Kidney epithelial cell (primary cell): ENCODE measurements around the gene SULT4A1. TPM values are rescaled to one million over a fixed set of nuclear protein-coding genes. Genes with fewer than 3 reads are reported as not detected.
A peak's percentile ranks its signal among the peaks of the same experiment; 100 is the strongest.

Experiments
- DNase-seq: peaks from one replicate; pipeline ENCODE4 v3.0.0-alpha.2; 2010; ENCODE audit warnings: low read depth
- H3K27me3 ChIP-seq: 2 replicates; pipeline ENCODE4 v1.6.0; 2011; ENCODE audit warnings: low read length; ENCODE audit not compliant: control insufficient read depth, insufficient read depth
- H3K36me3 ChIP-seq: 2 replicates; pipeline ENCODE4 v1.5.1; 2011; ENCODE audit warnings: low read length; ENCODE audit not compliant: control insufficient read depth, insufficient read depth
- H3K4me3 ChIP-seq: 2 replicates; pipeline ENCODE4 v1.5.1; 2011; ENCODE audit warnings: low read depth, mild to moderate bottlenecking, control low read depth, low read length
- total RNA-seq: library from RNA; depleted of rRNA; stranded (reverse); fragments of >200 nt; gene quantifications from 2 replicates; pipeline ENCODE4 v1.2.3, GENCODE V29; 2015
- TF ChIP-seq, protein P1 (sequence below): IDR thresholded peaks from 2 replicates; pipeline ENCODE4 v1.5.1; 2011; ENCODE audit warnings: mild to moderate bottlenecking, moderate library complexity, low read length, control low read depth, inconsistent platforms; ENCODE audit not compliant: insufficient read depth, poor library complexity, severe bottlenecking

The SULT4A1 gene
- total RNA-seq, 1 donor from 2014 or later: 1.8 TPM

DNA sequence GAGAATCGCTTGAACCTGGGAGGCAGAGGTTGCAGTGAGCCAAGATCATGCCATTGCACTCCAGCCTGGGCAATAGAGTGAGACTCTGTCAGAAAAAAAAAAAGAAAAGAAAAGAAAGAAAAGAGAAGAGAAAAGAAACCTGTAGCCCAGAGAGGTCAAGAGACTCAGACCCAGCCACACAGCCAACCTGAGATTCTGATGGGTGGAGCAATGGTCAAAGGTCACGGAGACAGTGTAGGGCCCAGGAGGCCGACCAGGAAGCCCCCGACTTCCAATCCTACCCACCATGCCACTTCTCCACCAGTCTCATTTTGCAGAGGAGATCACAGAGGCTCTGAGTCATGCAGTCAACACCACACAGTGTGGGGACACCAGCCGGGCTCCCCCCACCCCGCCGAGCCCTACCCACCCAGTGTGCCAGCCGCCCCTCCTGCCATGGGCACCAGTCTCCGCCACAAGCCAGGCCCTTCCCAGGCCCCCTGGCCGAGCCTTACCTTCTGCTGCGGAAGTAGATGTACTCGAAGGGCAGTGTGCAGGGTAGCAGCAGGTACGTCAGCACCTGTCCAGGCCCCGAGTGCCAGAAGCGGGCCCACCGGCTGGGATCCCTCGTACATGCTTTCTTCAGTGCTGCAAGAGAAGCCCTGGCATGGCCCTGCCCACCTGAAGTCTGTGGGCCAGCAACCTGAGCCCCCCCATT is 21.6 kb upstream of the SULT4A1 start:
- no peak for DNase-seq

DNA sequence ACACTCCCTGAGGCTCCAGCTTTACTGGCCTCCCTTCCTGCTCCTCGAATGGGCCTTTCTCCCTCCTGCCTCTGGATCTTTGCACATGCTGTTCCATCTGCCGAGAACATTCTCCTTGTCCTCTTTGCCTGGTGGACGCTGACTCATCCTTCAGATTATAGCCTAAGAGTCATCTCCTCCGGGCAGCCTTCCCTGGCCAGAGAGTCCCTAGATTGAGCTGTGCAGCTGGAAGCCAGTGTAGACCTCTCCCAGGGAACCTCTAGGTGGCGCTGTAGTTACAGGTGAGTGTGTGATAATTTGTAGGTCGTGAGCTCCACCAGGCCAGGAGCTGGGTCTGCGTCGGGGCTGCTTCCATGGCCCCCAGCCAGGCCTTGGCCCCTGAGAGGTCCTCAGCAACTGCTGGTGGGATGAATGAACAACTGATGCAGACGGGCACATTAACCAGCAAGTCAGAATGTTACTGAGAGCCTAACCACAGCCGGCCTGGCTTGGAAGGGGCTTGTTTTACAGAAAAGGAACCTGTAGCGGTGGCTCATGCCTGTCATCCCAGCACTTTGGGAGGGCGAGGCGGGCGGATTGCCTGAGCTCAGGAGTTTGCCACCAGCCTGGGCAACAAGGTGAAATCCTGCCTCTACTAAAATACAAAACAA is 20.8 kb upstream of the SULT4A1 start:
- Histone ChIP-seq H3K36me3 (no peaks in the 10 kb centered on the region), H3K27me3 (peaks cover 14% of the 10 kb centered on the region), H3K4me3 (no peak overlapping the region)
- DNase-seq: peak; percentile 26
- TF ChIP-seq, protein P1, sequence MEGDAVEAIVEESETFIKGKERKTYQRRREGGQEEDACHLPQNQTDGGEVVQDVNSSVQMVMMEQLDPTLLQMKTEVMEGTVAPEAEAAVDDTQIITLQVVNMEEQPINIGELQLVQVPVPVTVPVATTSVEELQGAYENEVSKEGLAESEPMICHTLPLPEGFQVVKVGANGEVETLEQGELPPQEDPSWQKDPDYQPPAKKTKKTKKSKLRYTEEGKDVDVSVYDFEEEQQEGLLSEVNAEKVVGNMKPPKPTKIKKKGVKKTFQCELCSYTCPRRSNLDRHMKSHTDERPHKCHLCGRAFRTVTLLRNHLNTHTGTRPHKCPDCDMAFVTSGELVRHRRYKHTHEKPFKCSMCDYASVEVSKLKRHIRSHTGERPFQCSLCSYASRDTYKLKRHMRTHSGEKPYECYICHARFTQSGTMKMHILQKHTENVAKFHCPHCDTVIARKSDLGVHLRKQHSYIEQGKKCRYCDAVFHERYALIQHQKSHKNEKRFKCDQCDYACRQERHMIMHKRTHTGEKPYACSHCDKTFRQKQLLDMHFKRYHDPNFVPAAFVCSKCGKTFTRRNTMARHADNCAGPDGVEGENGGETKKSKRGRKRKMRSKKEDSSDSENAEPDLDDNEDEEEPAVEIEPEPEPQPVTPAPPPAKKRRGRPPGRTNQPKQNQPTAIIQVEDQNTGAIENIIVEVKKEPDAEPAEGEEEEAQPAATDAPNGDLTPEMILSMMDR: peak; percentile 68

More for the DNA sequence above, 21.6 kb upstream of the SULT4A1 start:
- Histone ChIP-seq H3K4me3 (no peak overlapping the region), H3K36me3 (no peaks in the 10 kb centered on the region), H3K27me3 (peaks cover 10% of the 10 kb centered on the region)
- TF ChIP-seq, protein P1: no peak

DNA sequence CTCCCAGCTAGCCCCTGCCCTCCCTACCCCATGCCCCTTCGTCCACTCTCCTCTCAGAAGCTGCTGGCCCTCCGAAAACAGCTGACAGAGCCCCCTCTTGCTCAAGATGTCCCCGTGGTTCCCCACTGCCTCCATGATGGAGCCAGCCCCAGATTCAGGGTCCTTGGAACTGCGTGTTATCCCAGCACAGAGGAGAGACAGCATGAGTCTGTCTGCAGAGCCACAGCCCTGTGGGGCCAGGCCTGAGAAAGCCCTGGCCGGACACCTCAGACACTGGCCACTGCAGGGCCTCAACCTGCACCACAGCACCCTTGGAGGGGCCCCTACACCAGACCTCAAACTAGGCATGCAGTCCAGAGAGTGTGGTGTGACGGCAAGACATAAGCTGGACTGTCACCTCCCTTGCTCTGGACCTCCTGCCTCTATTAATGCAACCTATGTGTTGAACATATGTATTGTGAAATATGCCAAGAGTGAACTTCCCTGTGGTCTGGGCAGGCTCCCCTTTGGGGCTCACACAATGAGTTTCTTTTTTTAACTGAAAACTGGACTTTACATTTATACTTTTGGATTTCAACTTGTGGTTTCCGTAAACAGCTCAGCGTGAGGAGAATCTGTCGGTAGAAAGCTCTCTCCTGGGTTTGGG is 19.9 kb upstream of the SULT4A1 start:
- H3K27me3 ChIP-seq: peaks cover 10% of the 10 kb centered on the region
- TF ChIP-seq, protein P1: no peak
- H3K4me3 ChIP-seq: no peak overlapping the region
- H3K36me3 ChIP-seq: no peaks in the 10 kb centered on the region
- DNase-seq: no peak

DNA sequence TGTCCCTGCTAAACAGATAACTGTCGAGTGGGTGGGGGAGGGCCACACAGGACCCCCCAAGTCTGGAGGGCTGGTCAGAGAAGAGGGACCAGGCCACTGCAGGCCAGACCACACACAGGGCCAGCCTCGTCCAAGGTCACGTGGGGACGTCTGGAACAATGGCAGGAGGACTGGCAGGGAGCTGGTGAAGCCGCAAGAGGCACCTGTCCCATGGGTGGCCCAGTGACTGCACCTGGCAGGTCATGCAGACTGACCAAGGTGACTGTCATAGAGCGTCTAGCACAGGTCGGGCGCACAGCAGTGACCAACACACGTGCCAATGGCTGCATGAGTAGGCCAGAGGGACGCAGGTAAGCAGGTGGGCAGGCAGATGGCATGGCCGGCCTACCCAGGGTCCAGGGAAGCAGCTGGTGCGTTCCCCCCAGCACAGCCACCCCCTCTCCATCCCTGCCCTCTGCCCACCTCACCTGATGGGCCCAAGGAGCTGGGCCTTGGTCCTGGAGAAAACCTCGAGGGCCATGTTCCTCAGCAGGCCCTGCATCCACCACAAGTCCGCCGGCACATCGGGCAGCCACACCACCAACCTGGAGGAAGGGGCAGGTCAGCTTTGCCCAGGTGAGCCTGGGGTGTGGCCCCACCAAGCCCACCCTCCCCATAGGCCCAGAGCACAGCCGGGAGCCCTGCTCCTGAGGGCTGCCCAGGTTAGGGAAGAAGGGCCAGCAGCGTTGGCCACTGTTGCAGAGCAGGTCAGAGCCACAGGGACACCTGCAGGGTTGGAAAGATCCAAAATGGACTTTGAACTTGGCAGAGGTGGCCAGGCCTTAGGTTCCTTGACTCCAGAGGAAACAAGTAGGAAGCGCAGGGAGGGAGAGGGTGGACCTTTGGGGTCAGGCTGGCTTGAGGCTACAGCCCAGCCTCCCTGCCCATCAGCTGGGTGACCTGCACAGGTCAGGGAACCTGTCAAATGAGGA is 19.1 kb upstream of the SULT4A1 start:
- no peak for DNase-seq
- H3K27me3 ChIP-seq: peaks cover 12% of the 10 kb centered on the region

DNA sequence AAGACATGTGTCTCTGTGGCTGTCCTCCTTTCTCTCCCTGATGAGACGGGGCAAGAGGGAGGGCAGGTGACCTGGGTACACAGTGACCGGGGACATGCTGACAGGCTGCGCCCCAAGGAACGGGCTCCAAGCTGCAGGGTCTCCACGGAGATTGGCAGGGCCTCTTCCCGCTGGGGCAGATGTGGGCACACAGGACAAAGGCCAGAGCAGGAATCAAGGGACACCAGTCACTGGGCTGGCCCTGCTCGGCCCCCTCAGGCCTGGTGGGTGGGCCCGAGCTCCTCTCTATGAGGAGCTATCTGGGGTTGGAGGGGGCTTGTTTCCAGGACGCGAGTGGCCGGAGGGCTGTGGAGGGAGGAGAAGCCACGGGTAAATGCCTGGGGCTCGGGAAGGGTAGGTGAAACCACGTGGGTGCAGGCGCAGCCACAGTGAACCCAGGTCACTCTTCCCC is 18.3 kb upstream of the SULT4A1 start:
- TF ChIP-seq, protein P1: no peak
- H3K36me3 ChIP-seq: no peaks in the 10 kb centered on the region
- H3K27me3 ChIP-seq: peaks cover 11% of the 10 kb centered on the region
- H3K4me3 ChIP-seq: no peak overlapping the region
- DNase-seq: no peak

More for the DNA sequence above, 19.1 kb upstream of the SULT4A1 start:
- H3K36me3 ChIP-seq: no peaks in the 10 kb centered on the region
- TF ChIP-seq, protein P1: no peak
- no peak overlapping the region for H3K4me3 ChIP-seq
